Parathyroid adenoma (tissue), 2 donors: Measurements from ENCODE around the gene TIMM17B.

Experiments used
- H2AFZ ChIP-seq: fragments of 300-600 bp; sonication (generic); one replicate; pipeline ENCODE4 v1.7.0; 2017; ENCODE audit warnings: antibody characterized with exemption, mild to moderate bottlenecking
- H3K27ac ChIP-seq: fragments of 300-600 bp; sonication (generic); one replicate; pipeline ENCODE4 v1.7.0; 2017
- H3K27me3 ChIP-seq: fragments of 300-600 bp; sonication (generic); one replicate; pipeline ENCODE4 v1.7.0; 2017; ENCODE audit warnings: low read length; ENCODE audit not compliant: control insufficient read depth, insufficient read depth
- H3K36me3 ChIP-seq: fragments of 300-600 bp; sonication (generic); one replicate; pipeline ENCODE4 v1.7.0; 2017; ENCODE audit warnings: low read length; ENCODE audit not compliant: control insufficient read depth, insufficient read depth
- H3K4me1 ChIP-seq: fragments of 300-600 bp; sonication (generic); one replicate; pipeline ENCODE4 v1.7.0; 2017; ENCODE audit warnings: control low read depth
- H3K4me2 ChIP-seq: fragments of 300-600 bp; sonication (generic); one replicate; pipeline ENCODE4 v1.7.0; 2017; ENCODE audit warnings: low read length
- H3K4me3 ChIP-seq: fragments of 300-600 bp; sonication (generic); one replicate; pipeline ENCODE4 v1.7.0; 2017; ENCODE audit warnings: low read depth, low read length
- H3K79me2 ChIP-seq: fragments of 300-600 bp; sonication (generic); one replicate; pipeline ENCODE4 v1.7.0; 2017; ENCODE audit warnings: control low read depth
- H3K9ac ChIP-seq: fragments of 300-600 bp; sonication (generic); one replicate; pipeline ENCODE4 v1.7.0; 2017; ENCODE audit warnings: mild to moderate bottlenecking
- H3K9me3 ChIP-seq: fragments of 300-600 bp; sonication (generic); one replicate; pipeline ENCODE4 v1.7.0; 2017; ENCODE audit warnings: low read length; ENCODE audit not compliant: control insufficient read depth
- CTCF ChIP-seq: fragments of 300-600 bp; sonication (generic); IDR thresholded peaks from one replicate; pipeline ENCODE4 v1.7.0; 2017; ENCODE audit warnings: antibody characterized with exemption, mild to moderate bottlenecking
- donor health status: primary hyperparathyroidism.

Gene TIMM17B

GRCh38 chrX:48908600-48908999 is 11.0 kb upstream of the TIMM17B start:
- Histone ChIP-seq H3K4me2 (no peak overlapping the region), H3K4me1 (peaks cover 4% of the 10 kb centered on the region), H2AFZ (no peak overlapping the region), H3K9ac (no peak overlapping the region), H3K27ac (no peak overlapping the region), H3K4me3 (no peak overlapping the region), H3K27me3 (no peaks in the 10 kb centered on the region), H3K79me2 (peaks cover 10% of the 10 kb centered on the region), H3K9me3 (no peaks in the 10 kb centered on the region), H3K36me3 (no peaks in the 10 kb centered on the region)
- no peak for TF ChIP-seq CTCF

GRCh38 chrX:48905090-48905790 is 7.7 kb upstream of the TIMM17B start:
- TF ChIP-seq CTCF, result no peak
- Histone ChIP-seq H3K27ac (no peak overlapping the region), H3K4me3 (no peak overlapping the region), H3K36me3 (no peaks in the 10 kb centered on the region), H3K4me2 (no peak overlapping the region), H3K27me3 (no peaks in the 10 kb centered on the region), H3K79me2 (peaks cover 6% of the 10 kb centered on the region), H3K4me1 (peaks cover 2% of the 10 kb centered on the region), H2AFZ (no peak overlapping the region), H3K9ac (no peak overlapping the region), H3K9me3 (no peaks in the 10 kb centered on the region)

- H3K9ac ChIP-seq, result no peak overlapping the region
- no peaks in the 10 kb centered on the region for H3K36me3 ChIP-seq
- no peaks in the 10 kb centered on the region for H3K27me3 ChIP-seq
- H3K4me3 ChIP-seq, result no peak overlapping the region
- H3K4me2 ChIP-seq, result no peak overlapping the region
- no peak overlapping the region for H2AFZ ChIP-seq
- no peak for TF ChIP-seq CTCF
- H3K79me2 ChIP-seq, result peaks cover 4% of the 10 kb centered on the region
- no peaks in the 10 kb centered on the region for H3K9me3 ChIP-seq
- no peak overlapping the region for H3K27ac ChIP-seq
- no peaks in the 10 kb centered on the region for H3K4me1 ChIP-seq
Measured at GRCh38 chrX:48904626-48905025, 7.1 kb upstream of the TIMM17B start.

- Histone ChIP-seq H3K9ac (no peak overlapping the region), H3K9me3 (no peaks in the 10 kb centered on the region), H3K27me3 (no peaks in the 10 kb centered on the region), H3K4me2 (no peak overlapping the region), H3K4me1 (no peaks in the 10 kb centered on the region), H3K79me2 (peaks cover 3% of the 10 kb centered on the region), H3K4me3 (no peak overlapping the region), H3K27ac (no peak overlapping the region), H2AFZ (no peak overlapping the region), H3K36me3 (no peaks in the 10 kb centered on the region)
- TF ChIP-seq CTCF, result no peak
Measured at GRCh38 chrX:48904180-48904579, 6.6 kb upstream of the TIMM17B start.

- Histone ChIP-seq H3K4me2 (no peak overlapping the region), H3K36me3 (no peaks in the 10 kb centered on the region), H3K9me3 (no peaks in the 10 kb centered on the region), H3K27me3 (no peaks in the 10 kb centered on the region), H3K4me1 (no peaks in the 10 kb centered on the region), H2AFZ (no peak overlapping the region), H3K79me2 (peaks cover 3% of the 10 kb centered on the region), H3K9ac (no peak overlapping the region), H3K27ac (no peak overlapping the region), H3K4me3 (no peak overlapping the region)
- no peak for TF ChIP-seq CTCF
Measured at GRCh38 chrX:48903290-48903689, 5.7 kb upstream of the TIMM17B start.
